NCI-H345 treated with DMSO at 0.1 percent for 48 hours (cell line): ENCODE results near the gene LYSMD1.
"Not testable (repeated sequence)": the region's sequence is repeated elsewhere in the genome, so short reads cannot be mapped to it uniquely, and the experiment has no call there.

ENCODE experiments used
- DNase-seq: peaks from one replicate; lab custom pipeline; 2025; ENCODE audit not compliant: unreplicated experiment; lab: John Stamatoyannopoulos, UW

LYSMD1 gene, protein sequence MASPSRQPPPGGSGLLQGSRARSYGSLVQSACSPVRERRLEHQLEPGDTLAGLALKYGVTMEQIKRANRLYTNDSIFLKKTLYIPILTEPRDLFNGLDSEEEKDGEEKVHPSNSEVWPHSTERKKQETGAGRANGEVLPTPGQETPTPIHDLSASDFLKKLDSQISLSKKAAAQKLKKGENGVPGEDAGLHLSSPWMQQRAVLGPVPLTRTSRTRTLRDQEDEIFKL

DNA sequence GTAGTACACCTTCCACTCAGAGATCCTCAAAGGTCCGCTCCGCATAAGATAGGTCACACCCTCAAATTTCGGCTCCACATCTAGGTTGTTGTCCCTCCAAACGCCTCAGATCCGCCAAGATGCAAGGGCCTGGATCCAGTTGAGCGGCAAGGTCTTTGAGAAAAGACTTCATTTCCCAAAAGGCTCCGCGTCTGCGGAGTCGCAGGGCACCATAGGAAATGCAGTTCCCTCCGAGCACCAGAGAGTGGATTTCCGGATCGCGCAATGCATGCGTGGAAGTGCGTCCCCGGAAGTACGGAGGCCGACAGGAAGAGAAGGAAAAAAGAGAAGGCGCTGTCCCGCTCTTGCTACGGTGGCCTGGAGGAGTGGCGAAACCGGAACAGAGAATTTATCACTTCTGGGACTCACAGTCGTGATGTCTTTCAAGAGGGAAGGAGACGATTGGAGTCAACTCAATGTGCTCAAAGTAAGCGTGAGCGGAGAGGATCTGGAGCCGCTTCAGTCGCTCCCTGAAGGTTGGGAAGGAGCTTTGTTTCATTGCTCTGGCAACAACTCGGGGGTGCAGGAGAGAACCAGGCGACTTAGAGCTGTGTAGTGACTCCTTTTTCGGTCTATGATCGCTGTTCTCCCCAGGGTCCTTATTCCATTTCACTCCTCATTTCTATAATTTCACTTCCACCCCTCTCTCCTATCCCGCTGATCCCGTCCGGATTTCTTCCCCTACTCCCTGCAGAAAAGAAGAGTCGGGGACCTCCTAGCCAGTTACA, at the start of gene LYSMD1, which contains the start of gene SCNM1:
Gene LYSMD1, minus strand, starts transcription at position 165 of the 767 bp plus-strand sequence. CDS start 644 bp downstream, outside the sequence.
Gene SCNM1, plus strand, starts transcription at position 407 of the 767 bp plus-strand sequence. Its CDS starts 9 bp downstream, at position 416.
- peak; percentile 100 for DNase-seq

DNA sequence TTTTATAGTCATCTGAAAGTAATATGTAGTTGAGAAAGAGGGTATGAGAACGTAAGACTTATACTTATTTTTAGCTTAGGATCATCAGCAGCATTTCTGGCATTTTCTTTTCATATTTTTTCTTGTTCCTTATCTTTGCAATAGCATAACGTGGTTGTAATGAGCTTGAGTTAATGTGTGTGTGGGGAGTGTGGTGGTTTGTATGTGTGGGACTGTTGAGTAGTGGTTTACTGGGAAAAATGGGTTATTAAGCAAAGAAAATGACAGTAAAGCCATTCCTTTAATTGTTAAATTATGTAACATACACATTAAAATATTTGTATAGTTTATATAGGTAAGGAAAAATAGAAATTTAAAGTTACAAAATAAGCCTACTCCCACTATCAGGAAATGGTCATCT, 47.9 kb upstream of the LYSMD1 start:
- no peak for DNase-seq

DNA sequence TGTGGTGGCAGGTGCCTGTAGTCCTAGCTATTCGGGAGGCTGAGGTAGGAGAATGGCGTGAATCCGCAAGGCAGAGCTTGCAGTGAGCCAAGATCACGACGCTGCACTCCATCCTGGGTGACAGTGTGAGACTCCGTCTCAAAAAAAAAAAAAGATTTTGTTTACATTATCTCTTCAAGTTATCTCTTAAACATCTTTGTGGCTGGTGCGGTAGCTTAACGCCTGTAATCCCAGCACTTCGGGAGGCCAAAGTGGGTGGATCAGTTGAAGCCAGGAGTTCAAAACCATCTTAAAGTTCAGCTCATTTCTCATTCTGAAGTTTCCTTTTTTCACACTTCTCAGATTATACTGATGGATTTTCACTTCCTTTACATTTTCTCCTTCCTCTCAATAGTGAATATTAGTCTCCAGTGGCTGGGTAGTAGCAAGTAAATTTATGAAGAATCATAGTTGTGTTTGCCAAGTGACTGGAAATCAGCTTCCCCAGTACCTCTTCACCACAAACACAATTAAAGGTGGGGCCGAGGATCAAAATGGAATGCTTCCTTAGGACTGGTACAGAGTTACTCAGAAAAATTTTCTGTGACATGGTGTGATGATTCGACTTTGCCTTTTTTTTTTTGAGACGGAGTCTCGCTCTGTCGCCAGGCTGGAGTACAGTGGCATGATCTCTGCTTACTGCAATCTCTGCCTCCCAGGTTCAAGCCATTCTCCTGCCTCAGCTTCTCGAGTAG, 46.4 kb upstream of the LYSMD1 start:
- DNase-seq: no peak

DNA sequence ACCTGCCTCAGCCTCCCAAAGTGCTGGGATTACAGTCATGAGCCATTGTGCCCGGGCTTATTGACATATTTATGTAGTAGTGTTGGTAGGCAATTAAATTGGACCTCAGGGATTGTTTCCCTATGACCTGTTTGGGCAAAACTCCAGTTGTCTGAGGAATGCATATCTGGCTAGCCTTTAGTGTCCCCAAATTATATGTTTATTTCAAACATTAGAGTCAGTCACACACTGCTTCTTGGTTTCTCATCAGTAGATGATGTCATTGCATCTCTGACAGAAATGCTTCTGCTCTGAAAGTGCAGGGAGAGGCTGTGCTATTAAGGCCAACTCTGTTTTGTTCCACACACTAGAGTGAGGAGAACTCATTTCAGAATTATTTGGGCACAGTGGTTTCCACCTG, 45.1 kb upstream of the LYSMD1 start:
- DNase-seq: no peak

DNA sequence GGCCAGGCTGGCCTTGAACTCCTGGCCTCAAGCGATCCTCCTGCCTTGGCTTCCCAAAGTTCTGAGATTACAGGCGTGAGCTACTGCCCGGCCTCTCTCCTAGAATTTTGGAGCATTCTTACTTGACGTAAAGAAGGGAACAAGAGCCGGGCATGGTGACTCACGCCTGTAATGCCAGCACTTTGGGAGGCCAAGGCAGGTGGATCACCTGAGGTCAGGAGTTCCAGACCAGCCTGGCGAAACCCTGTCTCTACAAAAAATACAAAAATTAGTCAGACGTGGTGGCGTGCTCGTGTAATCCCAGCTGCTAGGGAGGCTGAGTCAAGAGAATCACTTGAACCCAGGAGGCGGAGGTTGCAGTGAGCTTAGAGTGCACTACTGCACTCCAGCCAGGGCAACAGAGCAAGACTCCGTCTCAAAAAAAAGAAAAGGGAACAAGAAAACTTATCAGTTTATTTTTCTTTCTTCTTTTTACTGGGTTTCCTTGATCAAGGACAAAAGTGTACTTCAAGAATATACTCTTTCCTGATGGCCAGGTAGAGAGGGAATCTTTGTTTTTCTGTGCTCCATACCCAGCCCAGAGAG, 39.8 kb upstream of the LYSMD1 start:
- DNase-seq: not testable (repeated sequence)

DNA sequence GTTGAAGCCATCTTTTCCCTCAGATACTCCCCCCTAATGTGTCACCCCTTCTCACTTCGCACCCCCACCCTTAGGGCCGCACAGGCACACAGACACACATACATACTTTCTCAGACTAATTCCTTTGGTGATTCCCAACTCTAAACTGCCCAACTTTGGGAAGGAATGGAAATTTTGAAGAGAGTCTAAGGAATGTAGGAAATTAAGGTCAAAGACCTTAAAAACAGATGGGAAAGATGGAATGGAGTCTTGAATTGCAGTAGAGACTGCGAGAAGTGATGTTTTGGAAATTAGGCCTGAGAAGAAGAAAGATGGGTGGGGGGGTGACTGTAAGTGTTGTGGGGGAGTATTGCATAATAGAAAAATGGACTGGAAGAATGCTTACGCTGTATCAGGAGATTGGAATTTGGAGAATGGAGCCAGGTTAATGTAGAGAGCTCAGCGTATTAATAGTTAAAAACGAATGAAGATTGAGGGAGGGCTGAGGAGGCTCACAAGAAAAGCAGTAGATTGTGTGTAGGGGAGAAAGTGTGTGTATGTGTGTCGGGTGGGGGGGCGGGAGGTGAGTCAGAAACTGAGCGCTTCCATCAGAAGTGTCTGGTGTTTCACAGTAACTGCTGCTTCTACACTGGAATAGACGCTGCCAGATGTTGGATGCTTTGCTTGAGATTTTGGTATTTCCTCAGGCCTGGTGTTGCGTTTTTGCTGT, 34.3 kb upstream of the LYSMD1 start:
- DNase-seq: no peak

DNA sequence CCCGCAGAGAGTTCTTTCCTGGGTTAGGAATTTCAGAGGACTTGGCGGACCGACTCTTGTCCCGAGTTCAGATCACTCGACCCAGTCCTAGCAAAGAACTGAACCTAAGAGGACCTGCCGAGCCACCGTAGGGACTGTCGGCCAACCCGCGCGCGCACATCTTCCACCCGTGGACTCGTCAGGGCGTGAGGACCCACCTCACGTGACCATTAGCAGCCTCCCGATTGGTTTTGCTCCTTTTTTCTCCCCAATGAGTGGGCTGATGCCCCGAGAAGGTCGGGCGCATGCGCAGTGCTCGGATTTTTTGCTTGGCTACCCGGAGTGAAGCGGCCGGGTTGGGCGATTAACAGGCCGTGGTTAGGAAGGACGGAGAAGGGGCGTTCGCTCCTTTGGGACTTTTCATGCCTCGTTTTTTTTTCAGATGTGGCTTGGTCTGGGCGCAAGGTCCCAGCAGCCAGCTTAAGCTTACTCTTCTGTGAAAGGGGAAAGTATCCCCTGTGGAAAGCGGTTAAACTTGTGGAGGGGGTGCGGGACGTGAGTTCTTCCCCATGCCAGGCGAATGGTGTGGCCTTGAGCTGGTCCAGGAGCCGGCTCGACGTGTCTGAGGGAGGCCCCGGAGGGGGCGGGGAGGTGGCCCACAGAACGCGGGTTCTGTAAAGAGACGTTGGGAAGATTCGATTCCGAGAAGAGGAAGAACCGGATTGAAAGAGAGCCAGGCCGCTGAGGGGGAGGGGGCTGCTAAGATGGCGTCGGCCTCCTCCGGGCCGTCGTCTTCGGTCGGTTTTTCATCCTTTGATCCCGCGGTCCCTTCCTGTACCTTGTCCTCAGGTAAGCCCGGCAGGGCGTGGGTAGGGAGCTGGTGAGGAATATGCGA, 32.8 kb upstream of the LYSMD1 start, which contains the start of gene PIP5K1A:
Gene PIP5K1A, plus strand, starts transcription at position 299 of the 874 bp plus-strand sequence. Its CDS starts 445 bp downstream, at position 744.
- DNase-seq: peak; percentile 100

DNA sequence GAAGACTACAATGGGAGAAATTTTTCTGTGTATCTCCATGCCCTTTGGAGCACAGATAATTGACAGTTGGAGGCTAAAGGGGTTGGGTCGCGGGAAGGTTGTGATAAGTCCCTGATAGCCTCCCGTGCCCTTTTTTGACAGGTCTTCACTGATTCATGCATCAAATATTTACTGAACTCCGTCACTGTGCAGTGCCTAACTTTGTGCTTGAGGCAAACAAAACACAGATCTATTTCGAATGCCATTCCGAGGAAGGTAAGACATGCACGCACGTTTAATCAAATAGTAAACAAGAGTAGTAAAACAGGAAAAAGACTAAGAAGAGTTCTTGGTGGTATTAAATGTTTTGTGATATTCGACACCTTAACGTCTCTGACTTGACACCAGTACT, 32.2 kb upstream of the LYSMD1 start:
- peak; percentile 96 for DNase-seq

DNA sequence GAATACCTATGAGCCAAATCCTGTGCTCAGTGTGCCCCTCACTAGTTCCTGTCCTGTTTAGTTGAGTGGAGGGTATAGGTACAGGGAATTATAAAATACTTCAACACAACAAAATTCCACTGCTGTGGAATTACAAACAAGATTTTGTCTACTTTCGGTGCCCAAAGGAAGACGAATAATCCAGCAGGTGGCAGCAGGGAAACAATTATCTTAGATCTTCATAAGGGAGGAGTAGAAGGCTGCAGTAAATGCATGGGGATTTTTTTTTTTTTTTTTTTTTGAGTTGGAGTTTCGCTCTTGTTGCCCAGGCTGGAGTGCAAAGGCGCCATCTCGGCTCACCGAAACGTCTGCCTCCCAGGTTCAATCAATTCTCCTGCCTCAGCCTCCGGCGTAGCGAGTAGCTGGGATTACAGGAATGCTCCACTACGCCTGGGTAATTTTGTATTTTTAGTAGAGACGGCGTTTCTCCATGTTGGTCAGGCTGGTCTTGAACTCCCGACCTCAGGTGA, 30.6 kb upstream of the LYSMD1 start:
- peak; percentile 97 for DNase-seq

DNA sequence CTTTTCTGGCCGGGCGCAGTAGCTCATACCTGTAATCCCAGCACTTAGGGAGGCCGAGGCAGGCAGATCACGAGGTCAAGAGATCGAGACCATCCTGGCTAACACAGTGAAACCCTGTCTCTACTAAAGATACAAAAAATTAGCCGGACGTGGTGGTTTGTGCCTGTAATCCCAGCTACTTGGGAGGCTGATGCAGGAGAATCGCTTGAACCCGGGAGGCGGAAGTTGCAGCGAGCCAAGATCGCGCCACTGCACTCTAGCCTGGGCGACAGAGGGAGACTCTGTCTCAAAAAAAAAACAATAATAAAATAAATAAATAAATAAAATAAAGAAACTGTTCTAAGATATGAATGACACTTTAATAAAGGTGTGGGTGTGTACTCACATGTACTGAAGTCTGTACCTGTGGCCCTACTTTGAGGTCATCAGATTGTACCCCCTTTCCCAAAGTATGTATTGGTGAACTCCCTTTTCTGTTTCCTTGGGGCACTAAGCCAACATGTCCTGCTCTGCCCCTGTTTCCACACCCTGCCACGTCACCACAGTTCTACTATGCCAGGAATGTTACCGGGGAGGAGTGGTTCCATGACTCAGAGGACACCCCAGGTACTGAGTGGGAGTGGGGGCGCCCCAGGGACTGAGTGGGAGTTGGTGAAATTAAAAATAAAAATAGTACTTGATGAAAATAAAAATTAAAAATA, 29.3 kb upstream of the LYSMD1 start:
- not testable (repeated sequence) for DNase-seq

DNA sequence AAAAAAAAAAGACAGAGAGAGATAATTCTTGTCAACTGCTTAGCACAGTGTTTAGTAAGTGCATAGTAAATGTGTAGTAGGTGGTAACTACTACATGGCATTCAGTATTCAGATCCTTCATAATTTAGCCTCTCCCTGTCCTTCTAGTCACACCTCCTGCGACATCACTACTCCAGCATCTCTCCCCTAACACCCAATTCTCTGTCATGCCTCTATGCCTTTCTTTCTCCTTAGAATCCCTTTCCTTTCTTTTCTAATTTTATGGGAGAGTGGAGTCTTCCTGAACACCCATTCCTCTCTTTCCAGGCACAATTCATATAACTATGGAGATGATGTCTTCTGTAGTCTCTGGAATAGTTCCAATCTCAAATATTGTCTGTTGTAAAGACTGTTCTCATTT, 28.2 kb upstream of the LYSMD1 start:
- no peak for DNase-seq

DNA sequence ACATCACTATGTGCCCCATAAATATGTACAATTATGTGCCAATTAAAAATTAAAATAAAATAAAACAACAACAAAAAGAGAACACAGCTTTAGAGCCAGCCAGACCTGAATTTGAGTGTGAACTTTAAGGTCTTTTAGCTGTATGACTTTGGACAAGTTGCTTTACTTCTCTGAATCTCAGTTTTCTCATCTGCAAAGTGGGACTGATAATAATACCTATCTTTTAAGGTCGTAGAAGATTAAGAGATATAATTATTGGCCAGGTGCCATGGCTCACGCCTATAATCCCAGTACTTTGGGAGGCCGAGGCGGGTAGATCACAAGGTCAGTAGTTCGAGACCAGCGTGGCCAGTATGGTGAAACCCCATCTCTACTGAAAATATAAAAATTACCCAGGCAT, 27.6 kb upstream of the LYSMD1 start:
- DNase-seq: no peak

DNA sequence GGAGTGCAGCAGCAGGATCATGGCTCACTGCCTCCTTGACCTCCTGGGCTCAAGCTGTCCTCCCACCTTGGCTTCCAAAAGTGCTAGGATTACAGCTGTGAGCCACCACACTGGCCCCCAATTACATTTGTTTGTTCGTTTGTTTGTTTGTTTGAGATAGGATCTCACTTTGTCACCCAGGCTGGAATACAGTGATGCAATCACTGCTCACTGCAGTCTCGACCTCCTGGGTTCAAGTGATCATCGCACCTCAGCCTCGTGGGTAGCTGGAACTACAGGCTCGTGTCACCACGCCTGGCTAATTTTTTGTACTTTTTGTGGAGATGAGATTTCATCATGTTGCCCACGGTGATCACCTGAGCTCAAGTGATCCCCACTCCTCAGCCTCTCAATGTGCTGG, 26.3 kb upstream of the LYSMD1 start:
- DNase-seq: no peak

DNA sequence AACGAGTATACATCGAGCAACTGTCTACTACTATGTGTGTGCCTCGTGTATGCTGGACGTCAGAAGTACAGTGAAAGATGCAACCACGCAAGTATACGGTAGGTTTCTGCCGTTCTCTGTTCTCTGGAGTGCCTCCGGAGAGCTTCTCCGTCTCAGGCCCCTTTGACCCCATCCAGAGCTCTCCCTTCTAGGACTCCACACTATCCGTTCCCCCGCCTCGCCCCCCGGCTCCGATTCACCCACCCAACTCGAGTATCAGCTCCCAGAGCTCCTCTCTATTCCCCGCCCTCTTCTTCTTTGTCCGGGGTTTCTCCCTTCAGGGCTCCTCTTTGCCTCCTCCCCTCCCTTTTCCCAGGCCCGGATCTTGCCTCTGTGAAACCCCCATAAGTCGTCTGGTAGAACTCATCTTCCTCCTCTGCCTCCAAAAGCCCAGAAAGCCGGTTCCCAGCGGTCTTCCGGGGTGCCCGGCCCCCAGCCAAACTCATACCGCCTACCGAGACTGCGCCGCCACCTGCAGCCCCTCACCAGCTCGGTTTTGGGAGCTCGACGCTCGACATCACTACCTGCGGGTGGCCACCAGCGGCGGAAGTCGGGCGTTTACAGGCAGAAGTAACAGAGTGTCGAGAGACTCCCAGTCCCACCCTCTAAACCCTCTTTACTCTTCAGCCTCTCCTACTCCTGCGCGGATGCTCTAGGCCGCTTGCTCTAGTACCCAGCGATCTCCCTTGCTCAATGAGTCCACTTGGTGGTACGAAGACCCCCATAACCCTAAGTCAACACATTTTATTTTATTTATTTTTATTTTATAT, 24.1 kb upstream of the LYSMD1 start, which contains the start of gene VPS72:
Gene VPS72, minus strand, starts transcription at position 561 of the 809 bp plus-strand sequence. Its CDS starts 76 bp downstream, at position 485.
- DNase-seq: peak; percentile 99

DNA sequence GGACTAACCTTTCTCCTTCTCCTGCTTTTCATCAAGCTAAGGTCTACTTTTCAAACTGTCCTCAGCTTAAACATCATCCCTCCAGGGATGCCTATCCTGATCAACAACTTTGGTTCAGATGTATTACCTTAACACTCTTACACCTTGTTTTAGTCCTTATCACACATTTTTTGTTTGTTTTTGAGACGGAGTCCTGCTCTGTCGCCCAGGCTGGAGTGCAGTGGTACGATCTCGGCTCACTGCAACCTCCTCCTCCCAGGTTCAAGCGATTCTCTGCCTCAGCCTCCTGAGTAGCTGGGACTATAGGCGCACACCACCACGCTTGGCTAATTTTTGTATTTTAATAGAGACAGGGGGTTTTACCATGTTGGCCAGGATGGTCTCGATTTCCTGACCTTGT, 23.0 kb upstream of the LYSMD1 start:
- DNase-seq: not testable (repeated sequence)

DNA sequence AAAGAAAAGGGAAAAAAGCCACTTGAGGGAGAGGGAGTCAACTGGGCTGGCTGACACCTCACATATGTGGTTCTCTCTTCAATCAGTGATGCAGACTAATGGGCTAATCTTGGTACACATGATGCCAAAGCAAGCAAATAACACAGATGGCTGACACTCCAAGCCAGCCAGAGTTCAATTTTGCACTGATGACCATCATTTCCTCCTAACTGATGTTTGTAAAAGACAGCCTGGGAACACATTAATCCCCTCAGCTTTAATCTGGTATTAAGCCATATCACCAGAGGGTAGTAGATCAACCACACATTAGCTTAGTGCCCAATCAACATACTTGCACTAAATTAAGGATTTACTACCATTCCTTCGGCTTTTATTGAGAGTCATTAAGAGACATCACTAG, 21.5 kb upstream of the LYSMD1 start:
- no peak for DNase-seq

DNA sequence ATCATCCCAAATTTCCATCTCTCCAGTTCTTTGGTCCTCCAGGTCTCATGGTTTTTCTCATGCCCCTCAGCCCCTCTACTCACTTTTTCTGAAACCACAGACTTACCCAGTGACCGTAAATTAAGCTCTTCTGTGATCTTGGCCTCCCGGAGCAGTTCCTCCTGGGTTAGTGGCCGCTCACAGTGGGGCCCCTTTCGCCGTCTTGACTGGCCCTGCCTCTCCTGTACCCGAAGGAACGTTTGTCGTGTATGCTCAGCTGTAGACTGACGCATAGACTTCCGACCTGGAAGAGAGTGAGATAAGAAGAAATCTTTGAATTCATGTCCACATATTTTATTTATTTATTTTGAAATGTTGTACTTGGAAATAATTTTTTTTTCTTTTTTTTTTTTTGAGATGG, 18.5 kb upstream of the LYSMD1 start:
- no peak for DNase-seq

DNA sequence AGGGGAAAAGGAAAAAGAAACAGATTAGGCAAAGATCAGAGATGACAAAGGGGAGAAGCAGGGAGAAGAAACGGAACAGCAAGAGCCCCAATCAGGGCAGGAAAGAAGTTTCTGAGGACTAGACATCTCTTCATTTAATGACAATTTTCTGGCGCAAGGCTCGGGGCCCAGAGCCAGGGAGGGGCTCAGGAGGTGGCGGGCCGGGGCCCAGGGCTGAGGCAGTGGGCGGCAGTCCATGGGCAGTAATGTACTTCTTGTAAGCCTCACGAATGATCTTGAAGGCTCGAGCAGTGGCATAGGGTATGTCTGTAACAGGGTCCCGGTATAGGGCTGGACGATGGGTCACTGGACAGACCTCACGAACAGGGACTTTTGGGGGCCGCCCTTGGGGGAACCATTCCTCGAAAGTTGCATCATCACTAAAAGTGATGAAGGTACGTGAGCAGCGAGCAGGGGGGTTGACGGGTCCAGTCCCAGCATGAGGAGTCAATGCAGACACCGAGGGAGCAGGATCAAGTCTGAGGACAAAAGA, 10.9 kb upstream of the LYSMD1 start:
- DNase-seq: no peak
